ENCODE results near the gene EPHB1.

EPHB1 gene

DNA sequence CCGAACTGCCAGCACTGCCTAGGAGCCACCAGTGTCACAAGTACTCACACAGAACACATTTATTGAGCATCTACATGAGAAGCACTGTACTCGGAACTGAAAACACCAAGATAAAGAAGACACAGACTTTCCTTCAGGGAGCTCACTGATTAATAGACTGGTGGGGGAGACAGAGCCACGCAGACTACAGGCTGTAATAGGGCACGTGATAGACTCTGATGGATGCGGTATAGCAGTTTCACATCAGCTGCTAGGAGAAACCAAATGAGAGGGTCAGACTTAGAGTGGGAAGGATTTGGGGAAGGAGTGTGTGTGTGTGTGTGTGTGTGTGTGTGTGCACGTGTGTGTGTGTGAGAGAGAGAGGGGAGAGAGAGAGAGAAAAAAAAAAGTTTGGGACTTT, 12.1 kb downstream of the EPHB1 start:
- Histone ChIP-seq H3K4me1 (ENCODE audit: control insufficient read depth, insufficient read depth, low read length) (peaks cover 5% of the 10 kb centered on the region), H3K9me3 (ENCODE audit: control insufficient read depth, low read length) (no peaks in the 10 kb centered on the region), H3K27ac (ENCODE audit: insufficient read depth, low read depth, low read length, poor library complexity, severe bottlenecking) (no peak overlapping the region), H3K27me3 (ENCODE audit: control insufficient read depth, insufficient read depth, low read length, poor library complexity, severe bottlenecking) (no peaks in the 10 kb centered on the region), H3K36me3 (ENCODE audit: control insufficient read depth, insufficient read depth, low read length) (no peaks in the 10 kb centered on the region), H3K4me3 (ENCODE audit: insufficient read depth, low read depth, low read length) (no peak overlapping the region)
- 86 to 87% methylated on average over 6 of the region's 6 CpGs for WGBS, 2 experiments

GRCh38 chr3:134808835-134809234, 13.8 kb downstream of the EPHB1 start:
- 93 to 96% methylated on average over 1 of the region's 1 CpG for WGBS, 2 experiments

GRCh38 chr3:134809427-134810051, 14.5 kb downstream of the EPHB1 start:
- no peak overlapping the region for H3K27ac ChIP-seq (ENCODE audit: insufficient read depth, low read depth, low read length, poor library complexity, severe bottlenecking)
- 73% methylated on average over 5 of the region's 5 CpGs for WGBS, 2 experiments
- no peaks in the 10 kb centered on the region for H3K27me3 ChIP-seq (ENCODE audit: control insufficient read depth, insufficient read depth, low read length, poor library complexity, severe bottlenecking)

More at GRCh38 chr3:134808835-134809234, 13.8 kb downstream of the EPHB1 start:
- Histone ChIP-seq H3K27ac (ENCODE audit: insufficient read depth, low read depth, low read length, poor library complexity, severe bottlenecking) (no peak overlapping the region), H3K9me3 (ENCODE audit: control insufficient read depth, low read length) (no peaks in the 10 kb centered on the region), H3K4me1 (ENCODE audit: control insufficient read depth, insufficient read depth, low read length) (peaks cover 5% of the 10 kb centered on the region), H3K36me3 (ENCODE audit: control insufficient read depth, insufficient read depth, low read length) (no peaks in the 10 kb centered on the region), H3K4me3 (ENCODE audit: insufficient read depth, low read depth, low read length) (no peak overlapping the region), H3K27me3 (ENCODE audit: control insufficient read depth, insufficient read depth, low read length, poor library complexity, severe bottlenecking) (no peaks in the 10 kb centered on the region)

GRCh38 chr3:134810052-134810435, 15.0 kb downstream of the EPHB1 start:
- no peak overlapping the region for H3K4me3 ChIP-seq (ENCODE audit: insufficient read depth, low read depth, low read length)
- no peaks in the 10 kb centered on the region for H3K9me3 ChIP-seq (ENCODE audit: control insufficient read depth, low read length)
- WGBS, 2 experiments = 88 to 91% methylated on average over 2 of the region's 2 CpGs
- no peaks in the 10 kb centered on the region for H3K36me3 ChIP-seq (ENCODE audit: control insufficient read depth, insufficient read depth, low read length)
- H3K27ac ChIP-seq (ENCODE audit: insufficient read depth, low read depth, low read length, poor library complexity, severe bottlenecking) = no peak overlapping the region
- H3K4me1 ChIP-seq (ENCODE audit: control insufficient read depth, insufficient read depth, low read length) = peaks cover 5% of the 10 kb centered on the region
- H3K27me3 ChIP-seq (ENCODE audit: control insufficient read depth, insufficient read depth, low read length, poor library complexity, severe bottlenecking) = no peaks in the 10 kb centered on the region

More at GRCh38 chr3:134809427-134810051, 14.5 kb downstream of the EPHB1 start:
- Histone ChIP-seq H3K4me3 (ENCODE audit: insufficient read depth, low read depth, low read length) (no peak overlapping the region), H3K36me3 (ENCODE audit: control insufficient read depth, insufficient read depth, low read length) (no peaks in the 10 kb centered on the region), H3K4me1 (ENCODE audit: control insufficient read depth, insufficient read depth, low read length) (peaks cover 5% of the 10 kb centered on the region), H3K9me3 (ENCODE audit: control insufficient read depth, low read length) (no peaks in the 10 kb centered on the region)

GRCh38 chr3:134810850-134811249, 15.8 kb downstream of the EPHB1 start:
- Histone ChIP-seq H3K9me3 (ENCODE audit: control insufficient read depth, low read length) (no peaks in the 10 kb centered on the region), H3K27ac (ENCODE audit: insufficient read depth, low read depth, low read length, poor library complexity, severe bottlenecking) (no peak overlapping the region), H3K4me3 (ENCODE audit: insufficient read depth, low read depth, low read length) (no peak overlapping the region), H3K27me3 (ENCODE audit: control insufficient read depth, insufficient read depth, low read length, poor library complexity, severe bottlenecking) (no peaks in the 10 kb centered on the region), H3K36me3 (ENCODE audit: control insufficient read depth, insufficient read depth, low read length) (no peaks in the 10 kb centered on the region), H3K4me1 (ENCODE audit: control insufficient read depth, insufficient read depth, low read length) (peaks cover 5% of the 10 kb centered on the region)
- 81 to 87% methylated on average over 2 of the region's 2 CpGs for whole genome bisulfite sequencing, 2 experiments

DNA sequence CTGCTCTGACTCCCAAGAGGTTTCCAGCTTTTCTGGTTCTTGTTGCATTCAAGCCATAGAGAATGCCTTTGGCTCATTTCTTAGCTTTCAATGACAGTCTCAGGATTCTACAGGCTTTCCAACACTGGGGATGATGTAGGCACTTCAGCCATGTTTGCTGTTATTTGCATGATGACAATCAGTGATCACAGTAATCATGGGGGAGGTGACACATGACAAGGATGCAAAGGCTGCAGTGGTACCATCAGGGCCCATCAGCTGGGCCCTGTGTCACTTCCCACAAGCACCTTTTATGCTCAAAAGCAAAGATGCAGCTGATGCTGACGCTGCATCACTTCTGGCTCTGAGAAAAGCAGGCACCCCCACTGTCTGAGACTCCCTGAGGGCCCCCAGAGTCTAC, 18.6 kb downstream of the EPHB1 start:
- Histone ChIP-seq H3K27ac (ENCODE audit: insufficient read depth, low read depth, low read length, poor library complexity, severe bottlenecking) (no peak overlapping the region), H3K4me3 (ENCODE audit: insufficient read depth, low read depth, low read length) (no peak overlapping the region), H3K27me3 (ENCODE audit: control insufficient read depth, insufficient read depth, low read length, poor library complexity, severe bottlenecking) (no peaks in the 10 kb centered on the region), H3K36me3 (ENCODE audit: control insufficient read depth, insufficient read depth, low read length) (no peaks in the 10 kb centered on the region), H3K4me1 (ENCODE audit: control insufficient read depth, insufficient read depth, low read length) (peaks cover 2% of the 10 kb centered on the region), H3K9me3 (ENCODE audit: control insufficient read depth, low read length) (no peaks in the 10 kb centered on the region)
- WGBS, 2 experiments = 0% methylated on average over 1 of the region's 1 CpG

DNA sequence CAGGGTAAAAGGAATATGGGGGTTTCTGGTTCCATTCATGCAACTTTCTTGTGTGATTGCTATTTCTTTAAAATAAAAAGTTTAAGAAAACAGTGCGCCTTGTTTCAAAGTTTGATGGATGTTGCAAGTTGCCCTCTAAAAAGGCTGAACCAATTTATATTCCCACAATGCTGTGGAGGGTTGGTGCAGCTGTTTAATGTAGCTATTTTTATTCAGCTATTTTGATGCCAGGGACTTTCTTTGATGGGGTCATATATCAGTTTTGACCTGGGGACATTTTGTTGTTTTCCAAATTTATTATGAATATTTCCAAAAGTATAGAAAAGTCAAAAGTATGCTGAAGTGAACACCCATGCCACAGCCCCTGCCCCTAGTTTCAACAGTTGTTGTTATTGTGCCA, 20.5 kb downstream of the EPHB1 start:
- no peaks in the 10 kb centered on the region for H3K9me3 ChIP-seq (ENCODE audit: control insufficient read depth, low read length)
- no peaks in the 10 kb centered on the region for H3K27me3 ChIP-seq (ENCODE audit: control insufficient read depth, insufficient read depth, low read length, poor library complexity, severe bottlenecking)
- H3K4me3 ChIP-seq (ENCODE audit: insufficient read depth, low read depth, low read length) = no peak overlapping the region
- no peaks in the 10 kb centered on the region for H3K4me1 ChIP-seq (ENCODE audit: control insufficient read depth, insufficient read depth, low read length)
- H3K36me3 ChIP-seq (ENCODE audit: control insufficient read depth, insufficient read depth, low read length) = no peaks in the 10 kb centered on the region
- no peak overlapping the region for H3K27ac ChIP-seq (ENCODE audit: insufficient read depth, low read depth, low read length, poor library complexity, severe bottlenecking)
- WGBS, 2 experiments = 97 to 100% methylated on average over 1 of the region's 1 CpG

GRCh38 chr3:134816623-134817022, 21.6 kb downstream of the EPHB1 start:
- 92 to 93% methylated on average over 7 of the region's 7 CpGs for WGBS, 2 experiments
- Histone ChIP-seq H3K4me3 (ENCODE audit: insufficient read depth, low read depth, low read length) (no peak overlapping the region), H3K36me3 (ENCODE audit: control insufficient read depth, insufficient read depth, low read length) (no peaks in the 10 kb centered on the region), H3K9me3 (ENCODE audit: control insufficient read depth, low read length) (no peaks in the 10 kb centered on the region), H3K27me3 (ENCODE audit: control insufficient read depth, insufficient read depth, low read length, poor library complexity, severe bottlenecking) (no peaks in the 10 kb centered on the region), H3K27ac (ENCODE audit: insufficient read depth, low read depth, low read length, poor library complexity, severe bottlenecking) (no peak overlapping the region), H3K4me1 (ENCODE audit: control insufficient read depth, insufficient read depth, low read length) (no peaks in the 10 kb centered on the region)

DNA sequence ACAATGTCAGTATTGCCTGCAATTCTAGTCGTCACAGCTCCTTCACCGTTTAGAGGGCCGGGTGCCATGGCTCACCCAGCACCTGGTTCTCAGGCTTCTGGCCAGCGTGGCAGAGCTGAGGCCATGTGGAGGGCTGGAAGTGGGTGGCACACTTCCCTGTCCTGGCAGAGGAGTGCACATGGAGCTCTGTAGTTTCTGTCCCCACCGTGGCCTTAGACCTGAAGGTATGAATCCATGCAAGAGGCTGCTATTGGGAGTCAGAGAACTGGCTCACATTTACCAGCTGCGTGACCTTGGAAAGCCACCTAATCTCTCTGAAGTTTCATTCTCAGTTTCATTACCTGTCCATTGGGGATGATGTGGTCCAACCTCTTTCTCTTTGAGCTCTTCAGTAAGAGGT, 22.2 kb downstream of the EPHB1 start:
- WGBS, 2 experiments = 92 to 94% methylated on average over 6 of the region's 6 CpGs
- no peaks in the 10 kb centered on the region for H3K9me3 ChIP-seq (ENCODE audit: control insufficient read depth, low read length)
- H3K36me3 ChIP-seq (ENCODE audit: control insufficient read depth, insufficient read depth, low read length) = no peaks in the 10 kb centered on the region
- H3K27me3 ChIP-seq (ENCODE audit: control insufficient read depth, insufficient read depth, low read length, poor library complexity, severe bottlenecking) = no peaks in the 10 kb centered on the region
- H3K4me3 ChIP-seq (ENCODE audit: insufficient read depth, low read depth, low read length) = no peak overlapping the region
- no peak overlapping the region for H3K27ac ChIP-seq (ENCODE audit: insufficient read depth, low read depth, low read length, poor library complexity, severe bottlenecking)
- no peaks in the 10 kb centered on the region for H3K4me1 ChIP-seq (ENCODE audit: control insufficient read depth, insufficient read depth, low read length)

DNA sequence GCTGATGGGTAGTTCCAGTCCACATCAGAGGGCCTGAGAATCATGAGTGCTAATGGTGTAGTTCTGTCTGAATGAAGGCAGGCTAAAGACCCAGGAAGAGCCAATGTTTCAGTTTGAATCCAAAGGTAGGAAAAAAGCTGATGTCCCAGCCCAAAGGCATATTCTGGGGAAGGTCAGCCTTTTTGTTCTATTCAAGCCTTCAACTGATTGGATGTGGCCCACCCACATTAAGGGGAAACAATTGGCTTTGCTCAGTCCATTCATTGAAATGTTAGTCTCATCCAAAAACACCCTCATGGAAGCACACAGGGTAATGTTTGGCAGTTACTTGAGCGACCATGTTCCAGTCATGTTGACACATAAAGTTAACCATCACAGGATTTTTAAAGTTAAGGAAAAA, 25.9 kb downstream of the EPHB1 start:
- Histone ChIP-seq H3K9me3 (ENCODE audit: control insufficient read depth, low read length) (no peaks in the 10 kb centered on the region), H3K4me1 (ENCODE audit: control insufficient read depth, insufficient read depth, low read length) (no peaks in the 10 kb centered on the region), H3K36me3 (ENCODE audit: control insufficient read depth, insufficient read depth, low read length) (no peaks in the 10 kb centered on the region), H3K4me3 (ENCODE audit: insufficient read depth, low read depth, low read length) (no peak overlapping the region), H3K27me3 (ENCODE audit: control insufficient read depth, insufficient read depth, low read length, poor library complexity, severe bottlenecking) (no peaks in the 10 kb centered on the region), H3K27ac (ENCODE audit: insufficient read depth, low read depth, low read length, poor library complexity, severe bottlenecking) (no peak overlapping the region)
- 100% methylated on average over 1 of the region's 1 CpG; no CpG with 5 or more reads in 1 of the 2 experiments for WGBS, 2 experiments

DNA sequence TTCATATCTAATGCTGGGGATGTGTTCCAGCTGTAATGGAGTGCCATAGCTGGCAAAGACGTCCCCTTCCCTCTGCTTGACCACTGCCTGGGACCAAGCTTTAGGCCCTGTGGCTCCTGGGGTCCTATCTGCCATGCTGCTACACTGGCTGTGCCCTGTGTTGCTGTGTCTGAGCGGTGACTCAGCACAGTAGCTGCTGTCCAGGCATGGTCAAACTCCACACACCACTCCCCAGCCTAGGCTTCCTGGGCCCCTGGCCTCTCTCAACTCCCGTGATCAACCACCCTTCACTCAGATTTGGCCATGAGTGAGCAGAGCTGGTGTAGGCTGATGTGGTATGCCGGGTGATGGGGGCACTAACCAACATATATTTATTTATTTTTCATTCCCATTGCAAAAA, 27.0 kb downstream of the EPHB1 start:
- H3K9me3 ChIP-seq (ENCODE audit: control insufficient read depth, low read length) = no peaks in the 10 kb centered on the region
- 96 to 98% methylated on average over 2 to 4 of the region's 4 CpGs for WGBS, 2 experiments
- no peaks in the 10 kb centered on the region for H3K4me1 ChIP-seq (ENCODE audit: control insufficient read depth, insufficient read depth, low read length)
- H3K36me3 ChIP-seq (ENCODE audit: control insufficient read depth, insufficient read depth, low read length) = no peaks in the 10 kb centered on the region
- no peak overlapping the region for H3K4me3 ChIP-seq (ENCODE audit: insufficient read depth, low read depth, low read length)
- no peaks in the 10 kb centered on the region for H3K27me3 ChIP-seq (ENCODE audit: control insufficient read depth, insufficient read depth, low read length, poor library complexity, severe bottlenecking)
- no peak overlapping the region for H3K27ac ChIP-seq (ENCODE audit: insufficient read depth, low read depth, low read length, poor library complexity, severe bottlenecking)
